Measurements from ENCODE around the gene KIT.

KIT gene

GRCh38 chr4:54695788-54696187 lies 38.0 kb downstream of the KIT start:
- no peak for TF ChIP-seq CTCF (IDR thresholded peaks at IDR 0.05)

GRCh38 chr4:54696649-54697048 lies 38.9 kb downstream of the KIT start:
- no peak for TF ChIP-seq CTCF (IDR thresholded peaks at IDR 0.05)

GRCh38 chr4:54700986-54701385 lies 43.2 kb downstream of the KIT start:
- TF ChIP-seq CTCF (IDR thresholded peaks at IDR 0.05): no peak

- no peak for TF ChIP-seq CTCF (IDR thresholded peaks at IDR 0.05)
Measured at GRCh38 chr4:54703182-54703581, 45.4 kb downstream of the KIT start.

GRCh38 chr4:54707406-54707805 lies 49.6 kb downstream of the KIT start:
- no peak for TF ChIP-seq CTCF (IDR thresholded peaks at IDR 0.05)

- no peak for TF ChIP-seq CTCF (IDR thresholded peaks at IDR 0.05)
Measured at GRCh38 chr4:54708339-54709279, 50.9 kb downstream of the KIT start.

- no peak for TF ChIP-seq CTCF (IDR thresholded peaks at IDR 0.05)
Measured at GRCh38 chr4:54709400-54709799, 51.6 kb downstream of the KIT start.

Measured in LNCAP (cell line).